Measurements from ENCODE around the gene SMG1.
"Not testable (repeated sequence)": the region's sequence is repeated elsewhere in the genome, so short reads cannot be mapped to it uniquely, and the experiment has no call there.

- TF ChIP-seq CTCF (IDR thresholded peaks at IDR 0.05; ENCODE audit: low read depth, low read length, missing input control); ZBTB33 (IDR thresholded peaks at IDR 0.05); REST (IDR thresholded peaks at IDR 0.05); RAD21 (IDR thresholded peaks at IDR 0.05); TAF1 (conservative IDR thresholded peaks at IDR 0.05); GABPA (IDR thresholded peaks at IDR 0.05 in 1 of 2, conservative IDR thresholded peaks at IDR 0.05 in 1 of 2); ATF3 (IDR thresholded peaks at IDR 0.05); YY1 (IDR thresholded peaks at IDR 0.05); EGR1 (IDR thresholded peaks at IDR 0.05; ENCODE audit: low read depth in 2 of 2); MAX (IDR thresholded peaks at IDR 0.05); JUND (IDR thresholded peaks at IDR 0.05); SP1 (IDR thresholded peaks at IDR 0.05); FOXA2 (IDR thresholded peaks at IDR 0.05); RXRA (IDR thresholded peaks at IDR 0.05): not testable (repeated sequence)
These were observed 17.5 kb downstream of the SMG1 start for GRCh38 chr16:18908716-18909115.
